ENCODE data around the gene PLCB2. TPM values are rescaled to one million over a fixed set of nuclear protein-coding genes. Genes with fewer than 3 reads are reported as not detected.

The PLCB2 gene
- total RNA-seq, 1 donor from 2014 or later: 3.7 TPM

DNA sequence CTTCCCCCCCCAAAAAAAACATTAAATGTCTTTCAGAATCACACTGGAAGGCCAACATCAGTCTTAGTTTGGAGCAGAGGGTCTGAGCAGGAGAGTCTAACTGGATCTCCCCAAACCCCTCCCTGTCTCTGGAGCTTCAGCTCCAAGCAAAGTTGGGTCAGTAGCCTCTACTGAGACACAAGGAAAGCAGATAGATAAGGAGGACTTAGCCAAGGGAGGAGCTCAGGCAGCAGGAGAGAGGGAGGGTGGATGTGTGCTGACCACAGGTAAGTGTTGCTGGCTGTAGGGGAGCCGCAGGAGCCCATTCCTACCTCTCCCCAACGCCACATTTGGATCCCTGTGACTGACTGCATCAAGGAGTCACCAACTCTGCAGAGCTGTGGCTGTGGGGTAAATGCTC lies 7.0 kb downstream of the PLCB2 start:
- no peak overlapping the region for H3K27ac ChIP-seq (ENCODE audit: low read depth, low read length)
- H3K27me3 ChIP-seq (ENCODE audit: insufficient read depth, low read length): peaks cover 11% of the 10 kb centered on the region
- DNase-seq (ENCODE audit: low read depth): no peak

DNA sequence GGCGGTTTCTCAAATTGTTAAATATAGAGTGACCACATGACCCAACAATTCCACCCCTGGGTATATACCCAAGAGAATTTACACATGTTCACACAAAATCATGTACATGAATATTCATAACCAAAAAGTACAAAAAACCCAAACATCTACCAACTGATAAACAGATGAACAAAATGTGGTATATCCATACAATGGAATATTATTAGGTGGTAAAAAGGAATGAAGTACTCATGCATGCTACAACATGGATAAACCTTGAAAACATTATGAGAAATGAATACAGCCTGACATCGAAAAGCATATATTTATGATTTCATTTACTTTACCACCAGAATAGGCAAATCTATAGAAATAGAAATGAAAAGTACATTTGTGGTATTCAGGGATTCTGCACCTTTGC lies 7.4 kb downstream of the PLCB2 start:
- Histone ChIP-seq H3K36me3 (ENCODE audit: insufficient read depth, low read length) (no peaks in the 10 kb centered on the region), H3K4me1 (ENCODE audit: insufficient read depth, low read length) (no peaks in the 10 kb centered on the region), H2AFZ (ENCODE audit: low read depth, low read length) (no peak overlapping the region), H3K4me3 (ENCODE audit: insufficient read depth, low read depth, low read length) (no peak overlapping the region), H3K4me2 (ENCODE audit: low read length) (no peak overlapping the region), H3K9me3 (ENCODE audit: insufficient read depth, low read depth, low read length) (peaks cover 4% of the 10 kb centered on the region), H4K20me1 (ENCODE audit: insufficient read depth, low read length) (no peaks in the 10 kb centered on the region), H3K27me3 (ENCODE audit: insufficient read depth, low read length) (peaks cover 15% of the 10 kb centered on the region), H3K79me2 (ENCODE audit: insufficient read depth, low read length) (no peaks in the 10 kb centered on the region), H3K27ac (ENCODE audit: low read depth, low read length) (no peak overlapping the region), H3K9ac (ENCODE audit: low read length) (no peak overlapping the region)
- Mint-ChIP-seq H3K27me3 (ENCODE audit: low read depth, unreplicated experiment) (peaks cover 51% of the 10 kb centered on the region), H3K4me3 (ENCODE audit: unreplicated experiment) (no peak overlapping the region), H3K9me3 (ENCODE audit: unreplicated experiment) (peaks cover 9% of the 10 kb centered on the region), H3K36me3 (ENCODE audit: low read depth, unreplicated experiment) (peaks cover 4% of the 10 kb centered on the region), H3K27ac (ENCODE audit: unreplicated experiment) (no peak overlapping the region), H3K4me1 (ENCODE audit: low read depth, unreplicated experiment) (no peaks in the 10 kb centered on the region)
- TF ChIP-seq EZH2 (IDR thresholded peaks at IDR 0.05; ENCODE audit: insufficient read depth, low read length) (no peak), CTCF (IDR thresholded peaks at IDR 0.05; ENCODE audit: insufficient read depth, low read depth, low read length) (no peak)
- no peak for FAIRE-seq
- DNase-seq (ENCODE audit: low read depth): no peak

More for the DNA sequence above, 7.0 kb downstream of the PLCB2 start:
- Histone ChIP-seq H3K4me1 (ENCODE audit: insufficient read depth, low read length) (no peaks in the 10 kb centered on the region), H3K9ac (ENCODE audit: low read length) (no peak overlapping the region), H3K9me3 (ENCODE audit: insufficient read depth, low read depth, low read length) (peaks cover 4% of the 10 kb centered on the region), H3K4me2 (ENCODE audit: low read length) (no peak overlapping the region), H3K36me3 (ENCODE audit: insufficient read depth, low read length) (no peaks in the 10 kb centered on the region), H3K4me3 (ENCODE audit: insufficient read depth, low read depth, low read length) (no peak overlapping the region), H3K79me2 (ENCODE audit: insufficient read depth, low read length) (no peaks in the 10 kb centered on the region), H2AFZ (ENCODE audit: low read depth, low read length) (no peak overlapping the region), H4K20me1 (ENCODE audit: insufficient read depth, low read length) (no peaks in the 10 kb centered on the region)
- no peak for FAIRE-seq
- Mint-ChIP-seq H3K27ac (ENCODE audit: unreplicated experiment) (no peak overlapping the region), H3K9me3 (ENCODE audit: unreplicated experiment) (peaks cover 9% of the 10 kb centered on the region), H3K36me3 (ENCODE audit: low read depth, unreplicated experiment) (peaks cover 4% of the 10 kb centered on the region), H3K4me1 (ENCODE audit: low read depth, unreplicated experiment) (no peaks in the 10 kb centered on the region), H3K4me3 (ENCODE audit: unreplicated experiment) (no peak overlapping the region), H3K27me3 (ENCODE audit: low read depth, unreplicated experiment) (peaks cover 50% of the 10 kb centered on the region)
- TF ChIP-seq EZH2 (IDR thresholded peaks at IDR 0.05; ENCODE audit: insufficient read depth, low read length) (no peak), CTCF (IDR thresholded peaks at IDR 0.05; ENCODE audit: insufficient read depth, low read depth, low read length) (no peak)

- Histone ChIP-seq H3K4me3 (ENCODE audit: insufficient read depth, low read depth, low read length) (no peak overlapping the region), H4K20me1 (ENCODE audit: insufficient read depth, low read length) (no peaks in the 10 kb centered on the region), H3K27ac (ENCODE audit: low read depth, low read length) (no peak overlapping the region), H2AFZ (ENCODE audit: low read depth, low read length) (no peak overlapping the region), H3K36me3 (ENCODE audit: insufficient read depth, low read length) (no peaks in the 10 kb centered on the region), H3K4me2 (ENCODE audit: low read length) (no peak overlapping the region), H3K9ac (ENCODE audit: low read length) (no peak overlapping the region), H3K4me1 (ENCODE audit: insufficient read depth, low read length) (no peaks in the 10 kb centered on the region), H3K9me3 (ENCODE audit: insufficient read depth, low read depth, low read length) (peaks cover 4% of the 10 kb centered on the region), H3K27me3 (ENCODE audit: insufficient read depth, low read length) (peaks cover 5% of the 10 kb centered on the region), H3K79me2 (ENCODE audit: insufficient read depth, low read length) (no peaks in the 10 kb centered on the region)
- Mint-ChIP-seq H3K4me1 (ENCODE audit: low read depth, unreplicated experiment) (no peaks in the 10 kb centered on the region), H3K36me3 (ENCODE audit: low read depth, unreplicated experiment) (peaks cover 3% of the 10 kb centered on the region), H3K9me3 (ENCODE audit: unreplicated experiment) (peaks cover 6% of the 10 kb centered on the region), H3K27ac (ENCODE audit: unreplicated experiment) (no peak overlapping the region), H3K27me3 (ENCODE audit: low read depth, unreplicated experiment) (peaks cover 54% of the 10 kb centered on the region), H3K4me3 (ENCODE audit: unreplicated experiment) (no peak overlapping the region)
- TF ChIP-seq CTCF (IDR thresholded peaks at IDR 0.05; ENCODE audit: insufficient read depth, low read depth, low read length) (no peak), EZH2 (IDR thresholded peaks at IDR 0.05; ENCODE audit: insufficient read depth, low read length) (no peak)
- FAIRE-seq: no peak
- DNase-seq (ENCODE audit: low read depth): no peak
These were observed 9.4 kb downstream of the PLCB2 start for GRCh38 chr15:40298216-40298935.

Data from astrocyte (in vitro differentiated cells and primary cell).